ENCODE data around the gene SUGP2. TPM values are rescaled to one million over a fixed set of nuclear protein-coding genes. Genes with fewer than 3 reads are reported as not detected.
A peak's percentile ranks its signal among the peaks of the same experiment; 100 is the strongest.

SUGP2 gene
- total RNA-seq (2016; rRNA removed; fragmentation: Illumina TruSeq; extraction: Trizol) (32.3 and 40.6 TPM in 2 replicates), polyA plus RNA-seq (2011; rRNA removed) (57.7 and 63.4 TPM in 2 replicates), polyA minus RNA-seq (2011; rRNA and poly(A)+ RNA removed; ENCODE audit: low replicate concordance) (19.2 and 29.3 TPM in 2 replicates), Bru-seq, nascent RNA (percentile 76 among the genes with signal in this experiment), BruChase-seq, experiment 1, labeled RNA remaining after a 6-hour chase (percentile 90 among the genes with signal in this experiment), BruChase-seq, experiment 2, labeled RNA remaining after a 2-hour chase (percentile 85 among the genes with signal in this experiment)
- 8.1 and 8.7 TPM in 2 replicates for total RNA-seq (2016; cell fraction: cytosol; rRNA removed; fragmentation: Illumina TruSeq; extraction: Trizol; ENCODE audit: low read depth)
- 29.8 and 39.5 TPM in 2 replicates for total RNA-seq (2016; cell fraction: insoluble cytoplasmic fraction; rRNA removed; fragmentation: Illumina TruSeq; extraction: Trizol)
- 16.1 and 16.4 TPM in 2 replicates for total RNA-seq (2016; cell fraction: membrane; rRNA removed; fragmentation: Illumina TruSeq; extraction: Trizol)
- 43.7 and 52.4 TPM in 2 replicates for total RNA-seq (2016; cell fraction: nucleus; rRNA removed; fragmentation: Illumina TruSeq; extraction: Trizol)
- 18.7 and 22.9 TPM in 2 replicates for polyA plus RNA-seq (2011; cell fraction: cytosol; rRNA removed)
- polyA plus RNA-seq (2011; cell fraction: nucleus; rRNA removed), result 189 and 204 TPM in 2 replicates
- polyA plus RNA-seq (2012), result 38.0 and 52.7 TPM in 2 replicates
- polyA plus RNA-seq (2016; cell fraction: cytosol; fragmentation: Illumina TruSeq; extraction: Trizol; ENCODE audit: low read depth), result 3.7 and 4.4 TPM in 2 replicates
- polyA plus RNA-seq (2016; cell fraction: insoluble cytoplasmic fraction; fragmentation: Illumina TruSeq; extraction: Trizol; ENCODE audit: low read depth), result 29.6 and 32.8 TPM in 2 replicates
- 7.8 and 9.8 TPM in 2 replicates for polyA plus RNA-seq (2016; cell fraction: membrane; fragmentation: Illumina TruSeq; extraction: Trizol; ENCODE audit: low read depth)
- 163 and 186 TPM in 2 replicates for polyA plus RNA-seq (2016; cell fraction: nucleus; fragmentation: Illumina TruSeq; extraction: Trizol; ENCODE audit: insufficient read depth, low read depth)
- polyA minus RNA-seq (2011; cell fraction: cytosol; rRNA and poly(A)+ RNA removed), result 10.2 and 13.3 TPM in 2 replicates
- polyA minus RNA-seq (2011; cell fraction: nucleus; rRNA and poly(A)+ RNA removed), result 62.1 and 68.9 TPM in 2 replicates
- long read RNA-seq, experiment 1, partial matches to known transcripts, result 3 of 5 reads
- long read RNA-seq, experiment 1, other reads (novel, unspliced or antisense), result 2 of 5 reads
- long read RNA-seq, experiment 2, full-length matches to known transcripts, result 3 of 32 reads
- long read RNA-seq, experiment 2, partial matches to known transcripts, result 10 of 32 reads
- long read RNA-seq, experiment 2, other reads (novel, unspliced or antisense), result 19 of 32 reads

DNA sequence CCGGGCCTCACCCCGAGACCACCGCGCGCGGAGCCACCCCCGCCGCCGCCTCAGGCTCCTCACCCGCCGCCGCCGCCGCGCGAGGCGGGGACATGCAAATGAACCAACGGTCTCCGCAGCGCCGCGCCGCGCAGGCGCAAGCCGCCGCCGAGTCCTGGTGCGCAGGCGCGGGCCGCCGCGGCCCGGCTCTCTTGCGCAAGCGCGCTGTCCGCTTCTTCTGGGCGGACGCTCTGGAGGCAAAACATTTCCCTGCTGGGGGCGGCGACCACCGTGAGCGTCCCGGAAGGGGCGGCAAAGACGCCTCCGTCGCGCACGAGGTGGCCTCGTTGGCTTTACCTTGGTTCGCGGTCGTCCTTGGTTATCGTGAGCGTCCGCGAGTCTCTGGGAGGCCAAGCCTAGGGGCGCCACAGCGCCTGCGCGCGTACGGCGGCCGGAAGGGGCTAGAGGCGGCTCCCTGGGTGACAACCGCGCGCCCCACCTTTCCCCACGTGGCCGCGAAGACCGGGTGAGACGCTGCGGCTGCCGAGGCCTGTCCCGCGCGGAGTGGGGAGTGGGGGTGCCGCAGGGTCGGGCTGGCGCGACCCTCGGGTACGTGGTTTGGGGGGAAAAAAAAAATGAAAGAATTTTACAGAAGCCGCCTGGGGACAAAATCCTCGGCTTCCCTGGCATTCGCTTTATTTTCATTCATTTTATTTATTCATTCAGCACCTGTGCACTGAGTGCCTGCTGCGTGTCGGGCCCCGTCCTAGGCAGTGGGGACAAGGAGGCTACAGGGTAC, at the start of gene SUGP2, which contains the start of gene ARMC6:
Gene SUGP2 (minus strand): TSS at position 92 of the 778 bp plus-strand sequence. CDS start 2,446 bp downstream, outside the sequence.
Gene ARMC6 (plus strand): TSS at position 178 of the 778 bp plus-strand sequence. CDS start 607 bp downstream, outside the sequence.
- Histone ChIP-seq H3K4me1 (ENCODE audit: insufficient read depth, low read length) (peaks cover 41% of the 10 kb centered on the region), H3K27me3 (ENCODE audit: control insufficient read depth in 1 of 2, insufficient read depth in 2 of 2, low read length in 2 of 2) (no peaks in the 10 kb centered on the region; a peak in 1 of 5 replicates), H3K9me3 (ENCODE audit: low read length) (no peaks in the 10 kb centered on the region), H3K9ac (ENCODE audit: insufficient read depth, low read depth, low read length) (peak within 1 kb of the TSS; percentile 94), H3K79me2 (ENCODE audit: insufficient read depth, low read length) (peaks cover 47% of the 10 kb centered on the region), H4K20me1 (ENCODE audit: insufficient read depth, low read length) (peaks cover 7% of the 10 kb centered on the region; the same call in 1 of the 2 replicates), H3K4me2 (ENCODE audit: low read depth, low read length) (peak within 1 kb of the TSS; percentile 95), H2AFZ (ENCODE audit: low read length) (peak within 1 kb of the TSS; percentile 63), H3K36me3 (replicated peaks in 1 of 2; ENCODE audit: control insufficient read depth in 1 of 2, insufficient read depth in 2 of 2, low read length in 2 of 2) (peaks cover 6 to 25% of the 10 kb centered on the region in 2 experiments), H3K27ac (ENCODE audit: extremely low read length, insufficient read depth, low read length) (peak within 1 kb of the TSS; percentile 98), H3K4me3 (replicated peaks in 1 of 3; ENCODE audit: insufficient read depth in 1 of 3, low read depth in 2 of 3, low read length in 3 of 3) (peak within 1 kb of the TSS; percentile 91 to 98 (median 93))
- intact Hi-C loops (cut with micrococcal nuclease; ENCODE audit: unreplicated experiment), result loop anchor here (2.0 kb wide), 1 partner anchor 29 kb away; the partner anchor contains the start of gene SLC25A42
- FAIRE-seq, result no peak
- peak; percentile 74 for DNase-seq (ENCODE audit: low spot score)
- ChIA-PET CTCF (ENCODE audit: low intra/inter-chr PET ratio, low total read pairs) (no interaction called here), POLR2A (no interaction called here)
- in situ Hi-C loops (cut with HindIII; ENCODE audit: extremely low pct_ligation_motif_present, low pct_unique_long_range_greater_than_20kb), result no loop called here
- under 1% methylated on average over 33 of the region's 94 CpGs for WGBS (ENCODE audit: low lambda C conversion rate)
- ATAC-seq, result peak; percentile 86
- no TSS peak for BruUV-seq (replicated peaks)
- TF ChIP-seq, protein P1, sequence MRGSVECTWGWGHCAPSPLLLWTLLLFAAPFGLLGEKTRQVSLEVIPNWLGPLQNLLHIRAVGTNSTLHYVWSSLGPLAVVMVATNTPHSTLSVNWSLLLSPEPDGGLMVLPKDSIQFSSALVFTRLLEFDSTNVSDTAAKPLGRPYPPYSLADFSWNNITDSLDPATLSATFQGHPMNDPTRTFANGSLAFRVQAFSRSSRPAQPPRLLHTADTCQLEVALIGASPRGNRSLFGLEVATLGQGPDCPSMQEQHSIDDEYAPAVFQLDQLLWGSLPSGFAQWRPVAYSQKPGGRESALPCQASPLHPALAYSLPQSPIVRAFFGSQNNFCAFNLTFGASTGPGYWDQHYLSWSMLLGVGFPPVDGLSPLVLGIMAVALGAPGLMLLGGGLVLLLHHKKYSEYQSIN (CRISPR knock-in tag; IDR thresholded peaks at IDR 0.05; ENCODE audit: borderline replicate concordance), result no peak
- peak; percentile 89; the same call in 1 of the 2 replicates for TF ChIP-seq ZNF780A (CRISPR knock-in tag; IDR thresholded peaks at IDR 0.05)
- TF ChIP-seq NAIF1 (CRISPR knock-in tag; IDR thresholded peaks at IDR 0.05; ENCODE audit: borderline replicate concordance), result no peak
- TF ChIP-seq, protein P2, sequence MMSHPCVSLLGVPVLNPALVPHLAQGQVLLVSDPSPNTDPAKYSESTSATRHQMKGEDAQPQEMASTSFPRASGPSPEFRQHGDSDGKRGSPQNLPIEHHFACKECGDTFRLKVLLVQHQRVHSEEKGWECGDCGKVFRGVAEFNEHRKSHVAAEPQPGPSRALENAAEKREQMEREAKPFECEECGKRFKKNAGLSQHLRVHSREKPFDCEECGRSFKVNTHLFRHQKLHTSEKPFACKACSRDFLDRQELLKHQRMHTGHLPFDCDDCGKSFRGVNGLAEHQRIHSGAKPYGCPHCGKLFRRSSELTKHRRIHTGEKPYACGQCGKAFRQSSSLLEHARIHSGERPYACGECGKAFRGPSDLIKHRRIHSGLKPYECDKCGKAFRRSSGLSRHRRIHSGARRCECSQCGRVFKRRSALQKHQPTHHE (CRISPR knock-in tag; IDR thresholded peaks at IDR 0.05; ENCODE audit: borderline replicate concordance), result peak; percentile 80
- TF ChIP-seq ZNF724P (CRISPR knock-in tag; IDR thresholded peaks at IDR 0.05; ENCODE audit: borderline replicate concordance), result peak; percentile 81
- 0 out of 2 replicates have a peak, but pooled peaks have one; percentile 45 for TF ChIP-seq MTF1 (CRISPR knock-in tag; IDR thresholded peaks at IDR 0.05)
- peak; percentile 67 for TF ChIP-seq ZNF331 (CRISPR knock-in tag; IDR thresholded peaks at IDR 0.05)
- peak; percentile 94 for TF ChIP-seq REL (CRISPR knock-in tag; conservative IDR thresholded peaks at IDR 0.05)
- TF ChIP-seq ZBTB42 (CRISPR knock-in tag; IDR thresholded peaks at IDR 0.05), result peak; percentile 89
- TF ChIP-seq ZNF562 (CRISPR knock-in tag; IDR thresholded peaks at IDR 0.05; ENCODE audit: borderline replicate concordance), result peak; percentile 93; the same call in 1 of the 2 replicates
- TF ChIP-seq FOXJ3 (CRISPR knock-in tag; IDR thresholded peaks at IDR 0.05; ENCODE audit: borderline replicate concordance), result no peak
- no peak for TF ChIP-seq RORA (CRISPR knock-in tag; IDR thresholded peaks at IDR 0.05)
- TF ChIP-seq ZNF749 (CRISPR knock-in tag; IDR thresholded peaks at IDR 0.05; ENCODE audit: borderline replicate concordance), result peak; percentile 40; the same call in 1 of the 2 replicates
- TF ChIP-seq ZNF839 (CRISPR knock-in tag; IDR thresholded peaks at IDR 0.05; ENCODE audit: borderline replicate concordance), result peak; percentile 56; the same call in 1 of the 2 replicates
- TF ChIP-seq ZNF230 (CRISPR knock-in tag; IDR thresholded peaks at IDR 0.05), result peak; percentile 97
- no peak for TF ChIP-seq MEIS1 (CRISPR knock-in tag; IDR thresholded peaks at IDR 0.05; ENCODE audit: borderline replicate concordance)
